K562 (cell line): ENCODE measurements around the gene FLCN. TPM values are rescaled to one million over a fixed set of nuclear protein-coding genes. Genes with fewer than 3 reads are reported as not detected.

Experiments used
- ATF7 ChIP-seq: fragments of 450-650 bp; IDR thresholded peaks from 2 replicates; pipeline ENCODE4 v1.7.1; 2014; ENCODE audit warnings: mild to moderate bottlenecking, moderate library complexity
- CGGBP1 ChIP-seq: fragments of 250-450 bp; sonication (Bioruptor Pico); IDR thresholded peaks from 2 replicates; pipeline ENCODE4 v1.9.0; 2021; ENCODE audit warnings: mild to moderate bottlenecking
- CHD2 ChIP-seq: IDR thresholded peaks from 2 replicates; pipeline ENCODE4 v1.6.1; 2011; ENCODE audit warnings: low read depth, low read length
- FOS ChIP-seq: IDR thresholded peaks from 3 replicates; pipeline ENCODE4 v1.6.1; 2011; ENCODE audit not compliant: insufficient read length; ENCODE audit errors: extremely low read depth
- FOXA3 ChIP-seq, 2 experiments: fragments of 450-650 bp in 1 of 2; sonication (generic) in 1 of 2; formaldehyde crosslinking; IDR thresholded peaks in 1 of 2; conservative IDR thresholded peaks in 1 of 2; 2 replicates each; pipeline versions ENCODE4 v1.4.0 to v1.8.0; 2020 to 2022; ENCODE audit warnings: mild to moderate bottlenecking in 2 of 2, missing genetic modification reagents in 1 of 2
- KLF10 ChIP-seq: fragments of 250-450 bp; sonication (Bioruptor Pico); IDR thresholded peaks from 2 replicates; pipeline ENCODE4 v1.6.1; 2021; ENCODE audit warnings: matching md5 sums
- MTA2 ChIP-seq: fragments of 450-650 bp; IDR thresholded peaks from 2 replicates; pipeline ENCODE4 v1.6.1; 2016; ENCODE audit warnings: low read depth
- MXD1 ChIP-seq: fragments of 250-450 bp; sonication (Bioruptor Pico); IDR thresholded peaks from 2 replicates; pipeline ENCODE4 v1.8.0; 2021; ENCODE audit warnings: borderline replicate concordance, mild to moderate bottlenecking, moderate library complexity; ENCODE audit not compliant: poor library complexity, severe bottlenecking
- NEUROD1 ChIP-seq: fragments of 150-350 bp; IDR thresholded peaks from 2 replicates; pipeline ENCODE4 v1.6.1; 2014; ENCODE audit warnings: borderline replicate concordance, low read length, low read depth; ENCODE audit not compliant: partially characterized antibody
- RB1 ChIP-seq: fragments of 450-650 bp; IDR thresholded peaks from 2 replicates; pipeline ENCODE4 v1.6.1; 2017; ENCODE audit warnings: low read depth, mild to moderate bottlenecking
- TRIM24 ChIP-seq, 2 experiments: fragments of 450-650 bp; IDR thresholded peaks; 2 replicates each; pipeline ENCODE4 v1.6.1; 2016
- TSHZ1 ChIP-seq: fragments of 250-450 bp; sonication (Bioruptor Pico); IDR thresholded peaks from 2 replicates; pipeline ENCODE4 v1.4.0; 2020; ENCODE audit warnings: mild to moderate bottlenecking, moderate library complexity
- ZNF175 ChIP-seq: fragments of 200-800 bp; sonication (Bioruptor generic); IDR thresholded peaks from 2 replicates; pipeline ENCODE4 v1.6.1; 2016; ENCODE audit warnings: low read depth, mild to moderate bottlenecking, missing genetic modification characterization, missing compliant biosample characterization
- ZNF561 ChIP-seq: fragments of 450-650 bp; formaldehyde crosslinking; conservative IDR thresholded peaks from 2 replicates; pipeline ENCODE4 v1.4.0; 2020; ENCODE audit warnings: mild to moderate bottlenecking, moderate library complexity
- ZNF717 ChIP-seq: fragments of 250-450 bp; sonication (Bioruptor Pico); IDR thresholded peaks from 2 replicates; pipeline ENCODE4 v1.5.0; 2021
- polyA plus RNA-seq, 8 experiments: library from polyadenylated mRNA; depleted of rRNA in 4 of 8; stranded (reverse) in 5 of 8; unstranded in 3 of 8; fragments of >200 nt; fragmentation: Nextera tagmentation in 2 of 8; fragmentation: Illumina TruSeq in 1 of 8; extraction: Ambion mirVana in 2 of 8; extraction: Trizol in 1 of 8; gene quantifications; 2 replicates each; pipeline versions ENCODE4 v1.2.1 to v1.2.3, GENCODE V29; 2011 to 2014; ENCODE audit warnings: inconsistent platforms in 1 of 8, missing spikeins in 1 of 8
- total RNA-seq, 7 experiments: library from RNA; depleted of rRNA in 6 of 7; stranded (reverse); fragments of >200 nt in 6 of 7; fragmentation: Illumina TruSeq in 2 of 7; extraction: Trizol in 2 of 7; gene quantifications; 2 replicates each; pipeline versions ENCODE4 v1.2.1 to v1.2.3, GENCODE V29; 2011 to 2021; ENCODE audit warnings: low replicate concordance in 1 of 7
- TF ChIP-seq, protein P1 (sequence below): sonication (generic); formaldehyde crosslinking; IDR thresholded peaks from 2 replicates; pipeline ENCODE4 v1.4.0; 2020; ENCODE audit warnings: mild to moderate bottlenecking, missing genetic modification reagents
- TF ChIP-seq, protein P2 (sequence below): sonication (generic); formaldehyde crosslinking; IDR thresholded peaks from 2 replicates; pipeline ENCODE4 v1.8.0; 2023; ENCODE audit warnings: mild to moderate bottlenecking, missing genetic modification reagents

The FLCN gene
- total and polyA plus RNA-seq, 9 of the 15 experiments (the other 6 are each of a cell fraction or from before 2014, with no cell fraction given), result 1.6 to 33.5 (median 10.9) TPM

- TF ChIP-seq ZNF561 (CRISPR knock-in tag) (no peak), MXD1 (CRISPR knock-in tag) (no peak), CGGBP1 (no peak), TRIM24 (IDR thresholded peaks at IDR 0.05) (no peak), RB1 (peak; percentile 97), TSHZ1 (no peak), ZNF175 (CRISPR knock-in tag) (no peak), NEUROD1 (peak; percentile 59), ZNF717 (CRISPR knock-in tag) (no peak), FOXA3 (CRISPR knock-in tag; conservative IDR thresholded peaks at IDR 0.05 in 1 of 2, IDR thresholded peaks at IDR 0.05 in 1 of 2) (peak in 1 of 2 experiments; percentile 70; a peak in 2 of 4 replicates), KLF10 (no peak), ATF7 (peak; percentile 59), MTA2 (no peak), CHD2 (peak; percentile 95), FOS (peak; percentile 87)
- TF ChIP-seq, protein P1, sequence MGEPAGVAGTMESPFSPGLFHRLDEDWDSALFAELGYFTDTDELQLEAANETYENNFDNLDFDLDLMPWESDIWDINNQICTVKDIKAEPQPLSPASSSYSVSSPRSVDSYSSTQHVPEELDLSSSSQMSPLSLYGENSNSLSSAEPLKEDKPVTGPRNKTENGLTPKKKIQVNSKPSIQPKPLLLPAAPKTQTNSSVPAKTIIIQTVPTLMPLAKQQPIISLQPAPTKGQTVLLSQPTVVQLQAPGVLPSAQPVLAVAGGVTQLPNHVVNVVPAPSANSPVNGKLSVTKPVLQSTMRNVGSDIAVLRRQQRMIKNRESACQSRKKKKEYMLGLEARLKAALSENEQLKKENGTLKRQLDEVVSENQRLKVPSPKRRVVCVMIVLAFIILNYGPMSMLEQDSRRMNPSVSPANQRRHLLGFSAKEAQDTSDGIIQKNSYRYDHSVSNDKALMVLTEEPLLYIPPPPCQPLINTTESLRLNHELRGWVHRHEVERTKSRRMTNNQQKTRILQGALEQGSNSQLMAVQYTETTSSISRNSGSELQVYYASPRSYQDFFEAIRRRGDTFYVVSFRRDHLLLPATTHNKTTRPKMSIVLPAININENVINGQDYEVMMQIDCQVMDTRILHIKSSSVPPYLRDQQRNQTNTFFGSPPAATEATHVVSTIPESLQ (CRISPR knock-in tag), result peak; percentile 32; the same call in 1 of the 2 replicates
- TF ChIP-seq, protein P2, sequence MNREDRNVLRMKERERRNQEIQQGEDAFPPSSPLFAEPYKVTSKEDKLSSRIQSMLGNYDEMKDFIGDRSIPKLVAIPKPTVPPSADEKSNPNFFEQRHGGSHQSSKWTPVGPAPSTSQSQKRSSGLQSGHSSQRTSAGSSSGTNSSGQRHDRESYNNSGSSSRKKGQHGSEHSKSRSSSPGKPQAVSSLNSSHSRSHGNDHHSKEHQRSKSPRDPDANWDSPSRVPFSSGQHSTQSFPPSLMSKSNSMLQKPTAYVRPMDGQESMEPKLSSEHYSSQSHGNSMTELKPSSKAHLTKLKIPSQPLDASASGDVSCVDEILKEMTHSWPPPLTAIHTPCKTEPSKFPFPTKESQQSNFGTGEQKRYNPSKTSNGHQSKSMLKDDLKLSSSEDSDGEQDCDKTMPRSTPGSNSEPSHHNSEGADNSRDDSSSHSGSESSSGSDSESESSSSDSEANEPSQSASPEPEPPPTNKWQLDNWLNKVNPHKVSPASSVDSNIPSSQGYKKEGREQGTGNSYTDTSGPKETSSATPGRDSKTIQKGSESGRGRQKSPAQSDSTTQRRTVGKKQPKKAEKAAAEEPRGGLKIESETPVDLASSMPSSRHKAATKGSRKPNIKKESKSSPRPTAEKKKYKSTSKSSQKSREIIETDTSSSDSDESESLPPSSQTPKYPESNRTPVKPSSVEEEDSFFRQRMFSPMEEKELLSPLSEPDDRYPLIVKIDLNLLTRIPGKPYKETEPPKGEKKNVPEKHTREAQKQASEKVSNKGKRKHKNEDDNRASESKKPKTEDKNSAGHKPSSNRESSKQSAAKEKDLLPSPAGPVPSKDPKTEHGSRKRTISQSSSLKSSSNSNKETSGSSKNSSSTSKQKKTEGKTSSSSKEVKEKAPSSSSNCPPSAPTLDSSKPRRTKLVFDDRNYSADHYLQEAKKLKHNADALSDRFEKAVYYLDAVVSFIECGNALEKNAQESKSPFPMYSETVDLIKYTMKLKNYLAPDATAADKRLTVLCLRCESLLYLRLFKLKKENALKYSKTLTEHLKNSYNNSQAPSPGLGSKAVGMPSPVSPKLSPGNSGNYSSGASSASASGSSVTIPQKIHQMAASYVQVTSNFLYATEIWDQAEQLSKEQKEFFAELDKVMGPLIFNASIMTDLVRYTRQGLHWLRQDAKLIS, result no peak
Measured at GRCh38 chr17:17280613-17281549, 43.9 kb upstream of the FLCN start, which contains the start of gene COPS3 (continued).
